NCI-H82 (cell line): Measurements from ENCODE around the gene PEX19.
"Not testable (repeated sequence)": the region's sequence is repeated elsewhere in the genome, so short reads cannot be mapped to it uniquely, and the experiment has no call there.

Source experiments
- DNase-seq: peaks from one replicate; lab custom pipeline; 2025; lab: John Stamatoyannopoulos, UW

PEX19 gene

DNA sequence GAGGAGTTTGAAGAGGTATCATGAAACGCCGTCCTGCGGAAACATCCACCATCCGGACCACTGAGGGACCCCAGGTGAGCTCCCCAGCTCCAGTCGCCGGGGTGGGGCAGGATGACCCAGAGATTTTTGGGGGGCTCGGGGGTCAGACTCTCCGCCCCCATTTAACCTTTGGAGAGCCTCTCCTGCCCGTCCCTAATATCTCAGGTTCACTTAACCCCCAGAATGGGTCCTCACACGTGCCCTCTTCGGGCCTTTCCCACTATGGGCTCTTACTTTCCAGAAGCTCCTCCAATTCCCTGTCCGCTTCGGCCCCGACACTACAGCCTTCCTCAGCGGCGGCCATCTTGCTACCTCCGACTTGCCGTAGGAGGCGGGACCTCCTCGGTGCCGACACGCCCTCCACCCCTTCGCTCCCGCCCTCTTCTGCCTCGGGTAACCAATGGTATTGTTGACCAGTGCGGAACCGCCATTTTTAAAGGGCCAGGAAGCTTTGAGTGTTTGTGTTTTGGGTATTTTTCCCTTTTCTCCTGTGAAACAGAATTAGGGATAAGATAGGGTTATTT is at the start of gene PEX19:
PEX19 (minus strand) TSS at position 352 of the 563 bp plus-strand sequence; CDS start at position 343, 9 bp downstream.
- peak; percentile 96 for DNase-seq

DNA sequence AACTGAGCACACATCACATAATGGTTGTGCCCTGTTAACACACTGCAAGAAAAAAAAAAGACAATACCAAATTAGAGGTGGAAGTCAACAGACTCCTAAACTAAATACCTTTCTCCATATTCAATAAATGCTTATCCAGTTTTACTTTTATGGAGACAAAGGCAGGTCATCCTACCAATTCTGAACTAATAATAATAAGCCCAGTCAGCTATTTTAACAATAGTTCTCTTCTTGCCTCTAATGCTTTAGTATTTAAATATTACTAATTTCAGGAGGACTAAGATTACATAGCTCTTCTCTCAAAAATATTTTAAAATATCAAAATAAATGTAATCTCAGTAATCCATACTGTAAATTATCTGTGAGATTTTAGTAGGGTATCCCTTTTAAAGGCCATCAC is 47.6 kb upstream of the PEX19 start:
- no peak for DNase-seq

- DNase-seq: no peak
These were observed 45.2 kb upstream of the PEX19 start for GRCh38 chr1:160330119-160330518.

DNA sequence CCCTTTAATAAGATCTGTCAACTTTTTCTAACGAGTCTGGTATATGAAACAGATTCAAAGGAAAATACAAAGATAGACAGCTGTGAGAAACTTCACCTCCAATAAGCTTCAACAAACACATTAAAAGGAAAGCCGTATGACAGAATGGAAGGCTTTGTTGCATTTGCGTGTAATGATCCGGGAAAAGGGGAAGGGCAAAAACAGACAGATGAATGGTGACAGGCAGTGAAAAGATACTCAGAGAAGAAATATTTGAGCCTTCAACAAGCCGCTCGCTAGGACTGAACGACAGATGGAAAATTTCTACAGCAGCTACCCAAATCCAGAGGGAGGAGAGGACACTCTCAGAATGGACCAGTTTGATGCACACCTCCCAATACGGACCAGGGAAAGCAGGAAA is 43.3 kb upstream of the PEX19 start:
- DNase-seq: no peak

DNA sequence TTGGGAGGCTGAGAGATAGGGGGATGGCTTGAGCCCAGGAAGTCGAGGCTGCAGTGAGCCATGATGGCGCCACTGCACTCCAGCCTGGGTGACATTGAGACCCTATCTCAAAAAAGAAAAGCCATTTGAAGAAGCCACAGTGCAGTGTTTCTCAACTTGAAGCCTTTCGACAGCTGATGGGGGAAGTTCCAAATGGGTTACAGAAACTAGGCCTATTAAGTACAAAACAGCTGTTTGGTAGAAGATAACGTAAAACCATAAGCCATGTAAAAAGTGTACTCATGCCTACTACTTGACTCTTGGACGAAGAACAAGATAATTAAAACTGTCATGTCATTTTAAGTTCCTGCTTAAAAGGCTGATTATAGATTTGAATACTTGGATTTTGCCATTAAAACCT is 41.5 kb upstream of the PEX19 start:
- no peak for DNase-seq

- no peak for DNase-seq
These were observed 40.3 kb upstream of the PEX19 start for GRCh38 chr1:160325252-160325651.

- no peak for DNase-seq
These were observed 37.9 kb upstream of the PEX19 start for GRCh38 chr1:160322831-160323230.

- no peak for DNase-seq
These were observed 30.4 kb upstream of the PEX19 start for GRCh38 chr1:160315359-160315758.

- no peak for DNase-seq
These were observed 24.6 kb upstream of the PEX19 start for GRCh38 chr1:160309571-160309970.

GRCh38 chr1:160309185-160309557 is 24.2 kb upstream of the PEX19 start:
- no peak for DNase-seq

- no peak for DNase-seq
These were observed 23.7 kb upstream of the PEX19 start for GRCh38 chr1:160308451-160309184.

GRCh38 chr1:160307118-160307791 is 22.3 kb upstream of the PEX19 start:
- DNase-seq: no peak

DNA sequence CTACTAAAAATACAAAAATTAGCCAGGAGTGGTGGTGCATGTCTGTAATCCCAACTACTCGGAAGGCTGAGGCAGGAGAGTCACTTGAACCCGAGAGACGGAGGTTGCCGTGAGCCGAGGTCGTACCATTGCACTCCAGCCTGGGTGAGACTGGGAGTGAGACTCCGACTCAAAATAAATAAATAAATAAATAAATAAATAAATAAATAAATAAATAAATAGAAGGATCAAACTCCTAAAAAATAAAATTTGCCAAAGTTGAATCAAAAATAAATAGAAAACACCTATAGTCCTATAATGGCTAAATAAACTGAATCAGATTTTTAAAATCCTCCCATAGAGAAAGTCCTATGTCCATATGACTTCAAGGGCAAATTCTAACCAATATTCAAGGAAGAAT is 15.2 kb upstream of the PEX19 start:
- DNase-seq: no peak

- DNase-seq: peak; percentile 47
These were observed 11.1 kb upstream of the PEX19 start for GRCh38 chr1:160296036-160296435.

- DNase-seq: no peak
These were observed 8.4 kb upstream of the PEX19 start for GRCh38 chr1:160293020-160293968.

DNA sequence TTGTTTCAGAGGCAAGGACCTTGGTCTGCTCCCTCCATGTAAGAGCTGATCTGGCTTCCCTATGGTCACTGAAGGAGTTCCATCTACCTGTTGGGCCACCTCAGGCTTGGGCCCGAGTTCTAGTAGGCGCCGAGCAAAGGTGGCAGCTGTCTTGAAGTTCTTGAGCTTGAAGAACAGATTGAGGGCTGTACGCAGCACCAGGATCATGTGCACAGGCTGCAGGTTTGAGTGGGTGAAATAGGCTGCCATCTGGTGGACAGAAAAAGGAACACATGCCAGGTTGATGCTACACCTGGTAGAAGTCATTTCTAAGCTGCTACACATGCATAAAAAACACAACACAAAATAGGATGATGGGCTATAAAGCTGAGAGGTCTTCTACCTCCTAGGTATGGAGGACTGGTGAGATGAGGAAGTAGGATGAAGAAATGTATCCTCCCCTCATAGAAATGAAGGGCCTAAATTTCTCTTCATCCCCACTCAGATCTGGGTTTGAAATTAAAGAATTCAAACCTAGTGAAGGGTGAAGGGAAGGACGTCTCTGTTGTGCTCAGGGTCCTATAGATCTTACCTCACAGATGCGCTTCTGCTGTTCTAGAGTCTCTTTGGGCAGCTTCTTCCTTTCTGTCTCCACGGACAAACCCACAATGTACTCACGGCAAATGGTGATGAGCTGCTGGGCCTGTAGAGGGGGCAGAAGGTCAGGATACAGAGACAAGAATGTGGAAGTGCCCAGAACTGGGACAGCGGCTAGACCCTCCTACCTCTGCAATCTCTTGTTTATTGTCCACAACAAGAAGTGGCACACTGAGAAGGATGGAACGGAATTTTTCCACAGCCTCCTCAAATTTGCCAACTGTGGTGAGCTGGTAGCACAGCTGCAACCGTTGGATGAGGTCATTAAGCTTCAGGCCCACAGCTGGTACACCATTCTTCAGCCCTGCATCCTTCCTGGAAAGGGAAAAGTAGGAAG is 6.6 kb upstream of the PEX19 start:
- peak; percentile 86 for DNase-seq

DNA sequence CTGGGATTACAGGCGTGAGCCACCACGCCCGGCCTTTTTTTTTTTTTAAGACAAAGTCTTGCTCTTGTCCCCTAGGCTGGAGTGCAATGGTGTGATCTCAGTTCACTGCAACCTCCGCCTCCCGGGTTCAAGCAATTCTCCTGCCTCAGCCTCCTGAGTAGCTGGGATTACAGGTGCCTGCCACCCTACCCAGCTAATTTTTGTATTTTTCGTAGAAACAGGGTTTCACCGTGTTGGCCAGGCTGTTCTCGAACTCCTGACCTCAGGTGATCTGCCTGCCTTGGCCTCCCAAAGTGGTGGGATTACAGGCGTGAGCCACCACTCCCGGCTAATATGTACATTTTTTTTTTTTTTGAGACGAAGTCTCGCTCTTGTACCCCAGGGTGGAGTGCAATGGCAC is 2.8 kb upstream of the PEX19 start:
- DNase-seq: not testable (repeated sequence)

DNA sequence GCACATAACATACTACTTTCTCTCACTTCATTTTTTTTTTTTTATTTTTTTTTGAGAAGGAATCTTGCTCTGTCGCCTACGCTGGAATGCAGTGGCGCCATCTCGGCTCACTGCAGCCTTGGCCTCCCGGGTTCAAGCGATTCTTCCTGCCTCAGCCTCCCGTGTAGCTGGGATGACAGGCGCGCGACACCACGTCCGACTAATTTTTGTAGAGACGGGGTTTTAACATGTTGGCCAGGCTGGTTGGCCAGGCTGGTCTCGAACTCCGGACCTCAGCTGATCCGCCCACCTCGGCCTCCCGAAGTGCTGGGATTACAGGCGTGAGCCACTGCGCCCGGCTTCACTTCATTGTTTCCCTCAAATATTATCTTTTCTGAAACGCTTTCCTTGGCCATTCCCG is 573 bp upstream of the PEX19 start:
- DNase-seq: no peak

- DNase-seq: peak; percentile 39
These were observed 632 bp downstream of the PEX19 start for GRCh38 chr1:160284220-160284781.

- no peak for DNase-seq
These were observed 2.1 kb downstream of the PEX19 start for GRCh38 chr1:160282807-160283206.

DNA sequence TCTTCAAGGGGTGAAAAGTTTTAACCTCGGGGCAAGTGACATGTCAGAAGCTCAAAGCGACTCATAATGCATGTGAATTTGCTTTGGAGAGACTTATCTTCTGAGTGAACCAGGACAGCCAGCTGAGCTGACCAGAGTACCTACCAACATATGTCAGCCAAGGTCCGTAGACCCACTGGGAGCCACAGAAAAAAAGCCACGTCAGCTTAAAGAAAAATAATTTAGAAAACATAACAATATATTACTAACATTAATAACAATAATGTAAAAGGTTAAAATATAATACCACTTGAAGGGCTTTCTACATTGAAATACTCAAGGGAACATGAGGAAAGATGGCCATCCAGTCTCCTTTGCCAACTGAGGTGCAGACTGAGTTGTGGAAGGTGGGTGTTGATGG is 6.9 kb downstream of the PEX19 start:
- no peak for DNase-seq
